Pons (tissue), 1 donor: Measurements from ENCODE around the gene CDC23.
A peak's percentile ranks its signal among the peaks of the same experiment; 100 is the strongest.
"Not testable (repeated sequence)": the region's sequence is repeated elsewhere in the genome, so short reads cannot be mapped to it uniquely, and the experiment has no call there.

Experiments used
- DNase-seq: peaks from one replicate; pipeline ENCODE4 v3.0.0-alpha.2; 2016; ENCODE audit warnings: low spot score

CDC23 gene, protein sequence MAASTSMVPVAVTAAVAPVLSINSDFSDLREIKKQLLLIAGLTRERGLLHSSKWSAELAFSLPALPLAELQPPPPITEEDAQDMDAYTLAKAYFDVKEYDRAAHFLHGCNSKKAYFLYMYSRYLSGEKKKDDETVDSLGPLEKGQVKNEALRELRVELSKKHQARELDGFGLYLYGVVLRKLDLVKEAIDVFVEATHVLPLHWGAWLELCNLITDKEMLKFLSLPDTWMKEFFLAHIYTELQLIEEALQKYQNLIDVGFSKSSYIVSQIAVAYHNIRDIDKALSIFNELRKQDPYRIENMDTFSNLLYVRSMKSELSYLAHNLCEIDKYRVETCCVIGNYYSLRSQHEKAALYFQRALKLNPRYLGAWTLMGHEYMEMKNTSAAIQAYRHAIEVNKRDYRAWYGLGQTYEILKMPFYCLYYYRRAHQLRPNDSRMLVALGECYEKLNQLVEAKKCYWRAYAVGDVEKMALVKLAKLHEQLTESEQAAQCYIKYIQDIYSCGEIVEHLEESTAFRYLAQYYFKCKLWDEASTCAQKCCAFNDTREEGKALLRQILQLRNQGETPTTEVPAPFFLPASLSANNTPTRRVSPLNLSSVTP

DNA sequence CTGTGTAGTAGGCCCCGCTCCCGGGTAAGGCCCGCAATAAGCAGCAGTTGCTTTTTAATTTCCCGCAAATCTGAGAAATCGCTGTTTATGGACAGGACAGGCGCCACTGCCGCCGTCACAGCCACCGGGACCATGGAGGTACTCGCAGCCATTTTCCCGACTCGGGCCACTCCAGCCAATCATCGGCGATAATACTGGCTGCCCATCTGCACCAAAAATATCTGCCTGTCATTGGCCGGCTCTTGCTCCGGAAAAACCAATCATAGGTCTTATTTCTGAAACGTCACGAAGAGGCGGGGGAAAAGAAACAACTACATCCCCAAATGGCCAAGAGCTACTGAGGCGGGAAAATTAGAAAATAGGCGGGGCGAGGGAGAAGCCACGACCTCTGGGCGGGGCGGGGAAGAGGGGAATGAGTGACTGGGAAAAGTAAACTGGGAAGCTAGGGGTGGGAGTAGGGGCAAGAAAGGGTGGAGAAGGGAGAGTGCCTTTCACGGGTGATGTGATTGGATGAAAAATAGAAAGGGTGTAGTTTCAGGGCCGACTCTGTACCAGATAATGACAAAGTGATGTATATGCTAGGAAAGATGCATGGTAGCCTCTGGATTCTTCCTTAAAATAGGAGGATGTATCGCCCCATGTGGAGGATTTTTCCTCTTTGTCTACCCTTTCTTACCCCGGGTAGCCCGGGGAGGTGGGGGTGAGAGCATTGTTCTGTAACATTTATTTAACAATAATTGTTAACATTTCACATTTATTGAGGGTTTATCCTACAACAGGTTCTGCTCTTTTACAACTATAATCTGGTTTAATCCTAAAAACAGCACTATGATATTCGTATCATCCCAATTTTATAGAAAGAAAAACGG is at the start of gene CDC23:
Gene CDC23 (minus strand): TSS at position 163 of the 869 bp plus-strand sequence. CDS start 11 bp downstream, at position 152.
- DNase-seq = peak; percentile 99

DNA sequence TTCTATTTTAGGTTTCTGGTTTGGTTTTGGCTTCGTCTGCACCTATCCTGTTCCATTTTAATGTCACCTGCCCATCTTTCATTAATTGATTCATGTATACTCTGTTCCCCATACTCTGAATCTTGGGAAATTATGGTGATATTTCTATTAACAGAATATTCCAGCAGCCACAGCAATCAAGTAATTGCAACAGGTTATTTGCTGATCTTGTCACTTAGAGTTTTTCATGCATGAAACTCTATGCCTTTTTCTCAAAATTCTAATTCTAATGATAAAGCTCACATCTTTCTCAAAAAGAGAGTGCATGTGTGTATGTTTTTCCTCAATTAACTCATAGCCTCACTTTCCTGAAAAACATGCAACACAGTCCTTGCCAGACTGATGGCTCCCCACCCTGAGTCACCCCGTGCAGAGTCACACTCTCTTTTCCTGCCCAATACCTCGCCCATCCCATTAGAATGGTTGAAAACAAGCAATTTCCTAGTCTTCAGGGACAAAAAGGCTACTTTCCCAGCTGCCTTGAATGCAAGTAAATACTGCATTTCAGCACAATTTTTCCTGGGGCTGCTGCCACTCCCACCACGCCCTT is 45.7 kb upstream of the CDC23 start:
- no peak for DNase-seq

DNA sequence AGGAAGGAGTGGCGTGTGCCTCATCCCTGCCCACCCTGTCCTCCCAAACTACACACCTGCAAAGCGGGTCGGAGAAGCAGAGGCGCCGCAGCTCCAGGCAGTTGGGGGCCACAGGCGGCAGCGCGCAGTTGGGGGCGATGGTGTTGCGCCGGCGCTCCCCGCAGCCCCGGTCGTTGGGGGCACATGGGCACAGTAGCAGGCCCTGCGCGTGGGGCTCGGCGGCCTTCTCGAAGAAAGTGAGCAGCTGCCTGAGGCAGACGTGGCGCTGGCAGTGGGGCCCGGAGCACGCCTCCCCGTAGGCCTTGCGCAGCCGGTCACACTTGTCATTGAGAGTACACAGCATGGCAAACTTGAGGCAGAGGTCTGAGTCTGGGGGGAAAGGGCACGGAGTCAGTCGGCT is 44.5 kb upstream of the CDC23 start:
- no peak for DNase-seq

DNA sequence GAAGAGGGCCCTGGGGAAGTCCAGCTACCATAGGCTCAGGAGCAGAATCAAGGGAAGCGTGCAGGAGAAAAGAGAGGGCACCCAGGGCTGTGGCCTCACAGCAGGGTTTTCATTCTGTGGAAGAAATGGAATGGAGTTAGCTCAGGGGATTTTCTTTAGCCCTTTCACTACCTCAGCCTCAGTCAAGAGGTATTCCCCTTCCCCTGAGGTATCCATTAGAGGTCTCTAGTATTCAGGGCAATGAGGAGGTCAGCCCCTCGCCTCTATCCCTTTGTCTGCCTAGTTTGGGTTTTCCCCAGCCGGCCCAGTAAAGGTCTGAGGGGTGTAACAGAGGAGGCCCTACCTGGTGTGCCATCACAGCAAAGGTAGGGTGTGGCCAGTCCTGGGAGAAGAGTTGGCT is 39.8 kb upstream of the CDC23 start:
- no peak for DNase-seq

DNA sequence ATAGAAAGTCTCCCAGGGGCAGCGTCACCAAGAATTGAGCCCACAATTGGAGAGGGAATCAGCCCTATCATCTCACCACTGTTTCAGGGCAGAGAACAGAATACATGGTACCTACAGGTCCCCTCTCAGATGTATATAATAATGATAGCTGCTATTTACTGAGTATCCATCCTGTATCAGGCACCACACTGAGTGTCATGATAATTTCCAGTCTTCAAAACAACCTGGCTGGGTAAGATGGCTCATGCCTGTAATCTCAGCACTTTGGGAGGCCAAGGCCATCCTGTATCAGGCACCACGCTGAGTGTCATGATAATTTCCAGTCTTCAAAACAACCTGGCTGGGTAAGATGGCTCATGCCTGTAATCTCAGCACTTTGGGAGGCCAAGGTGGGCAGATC is 34.7 kb upstream of the CDC23 start:
- DNase-seq = not testable (repeated sequence)

DNA sequence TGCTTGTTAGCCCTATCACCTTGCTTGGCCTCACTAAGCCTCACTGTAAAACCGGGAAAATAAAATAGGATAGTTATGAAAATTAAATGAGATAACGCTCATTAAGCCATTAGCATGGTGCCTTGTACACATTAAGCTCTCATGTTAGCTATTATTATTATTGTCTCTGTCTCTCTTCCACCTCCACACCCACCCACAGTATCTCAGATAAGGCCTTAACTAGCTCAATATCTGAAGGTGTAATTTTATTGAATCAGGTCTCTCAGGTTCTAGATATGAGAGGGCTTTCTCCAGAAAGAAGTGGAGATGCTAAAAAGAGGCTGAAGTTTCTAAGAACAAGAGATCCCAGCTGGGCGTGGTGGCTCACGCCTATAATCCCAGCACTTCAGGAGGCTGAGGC is 33.7 kb upstream of the CDC23 start:
- no peak for DNase-seq

DNA sequence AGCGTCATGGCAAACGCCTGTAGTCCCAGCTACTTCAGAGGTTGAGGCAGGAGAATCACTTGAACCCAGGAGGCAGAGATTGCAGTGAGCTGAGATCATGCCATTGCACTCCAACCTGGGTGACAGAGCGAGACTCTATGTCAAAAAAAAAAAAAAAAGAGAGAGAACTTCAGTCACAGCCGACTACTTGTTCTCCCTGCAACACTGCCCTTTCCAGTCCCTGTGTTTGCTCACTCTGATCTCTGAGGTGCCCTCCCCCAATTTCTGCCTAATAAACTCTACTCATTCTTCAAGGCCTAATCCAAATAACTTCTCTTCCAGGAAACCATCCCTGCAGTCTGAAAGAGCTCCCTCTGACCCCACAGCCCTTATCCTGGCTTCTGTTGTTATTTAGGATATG is 33.2 kb upstream of the CDC23 start:
- DNase-seq = no peak

DNA sequence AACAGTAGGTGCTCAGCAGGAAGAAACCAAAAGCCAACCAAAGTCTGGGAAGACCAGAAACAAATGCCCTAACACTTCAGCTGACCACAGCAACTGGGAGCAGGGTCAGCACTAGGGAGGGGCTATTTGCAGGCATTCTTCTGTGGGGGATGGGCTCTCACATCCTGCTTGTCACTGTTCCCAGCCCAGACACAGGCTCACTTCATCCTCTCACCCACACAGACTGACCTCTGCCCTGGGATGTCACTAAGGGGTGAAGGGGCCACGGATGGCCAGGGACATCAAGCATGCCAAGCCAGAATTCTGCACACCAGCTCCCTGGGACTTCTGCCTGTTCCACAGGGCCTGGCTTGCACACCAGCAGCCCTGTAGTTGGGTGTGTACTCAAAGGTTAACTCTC is 32.6 kb upstream of the CDC23 start:
- DNase-seq = no peak

DNA sequence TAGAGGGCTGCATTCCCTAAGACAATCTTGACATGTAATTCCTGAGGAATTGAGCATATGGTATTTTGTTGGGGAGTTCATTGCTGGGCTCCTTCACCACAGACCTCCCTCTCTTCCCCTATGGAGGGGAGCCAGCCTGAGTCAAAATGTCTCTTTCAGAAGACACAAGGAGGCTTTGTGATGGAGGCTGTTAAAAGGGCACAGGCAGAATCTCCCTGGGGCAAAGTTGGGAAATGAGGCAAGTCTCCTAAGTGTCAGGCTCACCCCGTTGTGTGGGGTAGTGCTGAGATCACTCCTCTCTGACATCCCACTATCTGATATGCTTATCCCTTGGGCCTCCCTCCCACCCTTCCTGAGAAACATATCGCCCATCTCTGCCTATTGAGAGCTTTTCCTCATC is 30.7 kb upstream of the CDC23 start:
- peak; percentile 49 for DNase-seq

DNA sequence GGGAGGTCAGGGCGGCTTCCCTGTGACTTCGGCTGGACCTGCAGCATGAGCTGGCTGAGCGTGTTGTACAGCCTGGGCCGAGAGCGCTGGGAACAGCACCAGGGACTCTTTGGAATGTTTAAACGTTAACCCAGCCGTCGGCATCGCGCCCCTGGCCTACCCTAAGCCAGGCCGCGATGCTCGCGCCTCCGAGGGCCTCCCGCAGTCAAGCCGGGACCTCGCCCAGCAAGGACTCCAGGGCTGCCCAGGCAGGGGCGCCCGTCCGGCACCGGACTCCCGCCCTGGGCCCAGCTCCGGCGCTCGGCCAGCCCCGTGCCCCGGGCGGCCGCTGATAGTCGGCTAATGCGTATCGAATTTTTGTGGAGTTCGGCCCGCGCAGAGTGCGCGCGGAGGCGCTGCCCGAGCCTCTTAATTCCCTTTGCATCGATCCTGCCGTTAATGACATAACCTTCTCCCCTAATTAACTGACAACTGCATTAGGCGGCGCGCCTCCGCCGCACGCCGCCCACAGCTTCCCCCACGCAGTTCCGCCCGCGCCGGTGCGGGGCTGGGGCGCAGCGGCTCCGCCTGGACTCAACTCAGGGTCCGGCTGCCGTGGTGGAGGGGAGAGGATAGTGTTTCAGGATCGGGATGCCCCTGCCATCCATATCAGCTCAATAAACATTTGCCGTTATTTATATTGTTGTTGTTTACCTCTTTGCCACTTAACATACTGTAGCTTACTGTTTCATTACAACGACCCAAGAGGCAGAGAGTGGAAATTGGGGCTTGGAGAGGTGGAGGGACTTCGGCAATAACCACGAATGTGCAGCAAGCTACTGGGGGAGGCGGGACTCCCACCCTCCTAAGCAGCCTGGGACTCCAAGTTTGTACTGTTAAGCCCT is 28.8 kb upstream of the CDC23 start:
- no peak for DNase-seq

DNA sequence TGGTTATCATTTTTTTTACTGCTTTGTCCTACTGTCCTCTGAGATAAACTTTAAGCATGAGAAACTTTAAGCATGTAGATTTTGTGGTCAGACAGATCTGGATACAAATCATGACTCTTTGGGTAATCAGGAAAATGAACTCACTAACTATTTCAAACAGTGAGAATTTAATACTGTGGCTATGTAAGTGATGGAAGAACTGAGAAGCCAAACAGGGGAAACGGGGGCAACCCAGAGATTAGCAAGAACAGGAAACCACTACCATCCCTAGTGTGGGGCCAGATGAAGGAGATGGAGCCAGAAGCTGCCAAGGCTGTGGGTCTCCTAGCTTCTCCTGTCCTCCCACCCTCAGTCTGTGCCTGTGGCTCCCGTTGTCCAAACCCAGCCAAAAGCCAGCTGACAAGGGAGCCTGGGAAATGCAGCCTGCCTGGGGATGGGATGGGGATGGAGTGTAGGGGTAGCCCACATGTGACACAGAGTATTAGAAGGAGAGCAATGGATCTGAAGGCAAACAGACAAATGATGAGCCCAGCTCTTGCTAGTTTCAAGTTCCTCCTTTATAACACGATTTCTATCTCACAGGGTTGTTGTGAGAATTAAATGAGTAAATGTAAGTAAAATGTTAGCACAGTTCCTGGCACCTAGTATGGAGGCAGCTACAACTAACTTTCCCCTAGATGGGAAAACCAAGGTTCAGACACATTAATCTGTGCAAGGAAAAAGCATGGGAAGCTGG is 27.7 kb upstream of the CDC23 start:
- DNase-seq = no peak

DNA sequence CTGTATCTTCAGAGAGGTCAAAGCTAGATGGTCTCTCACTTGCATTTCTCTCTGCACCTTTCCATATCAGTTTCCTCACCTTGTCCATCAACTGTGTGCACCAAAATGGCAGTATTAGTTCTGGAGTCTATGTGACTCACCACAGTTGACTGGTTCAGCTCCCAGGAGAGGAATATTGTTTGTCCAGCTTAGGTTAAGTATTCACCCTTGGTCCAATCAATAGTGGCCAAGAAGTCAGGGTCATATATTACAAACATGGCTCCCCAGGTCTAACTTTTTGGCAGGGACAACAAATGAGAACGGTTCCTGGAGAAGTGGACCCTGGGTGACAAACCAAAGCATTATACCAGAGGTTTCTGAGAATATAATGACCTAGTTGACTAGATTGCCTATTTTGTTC is 24.9 kb upstream of the CDC23 start:
- DNase-seq = no peak

DNA sequence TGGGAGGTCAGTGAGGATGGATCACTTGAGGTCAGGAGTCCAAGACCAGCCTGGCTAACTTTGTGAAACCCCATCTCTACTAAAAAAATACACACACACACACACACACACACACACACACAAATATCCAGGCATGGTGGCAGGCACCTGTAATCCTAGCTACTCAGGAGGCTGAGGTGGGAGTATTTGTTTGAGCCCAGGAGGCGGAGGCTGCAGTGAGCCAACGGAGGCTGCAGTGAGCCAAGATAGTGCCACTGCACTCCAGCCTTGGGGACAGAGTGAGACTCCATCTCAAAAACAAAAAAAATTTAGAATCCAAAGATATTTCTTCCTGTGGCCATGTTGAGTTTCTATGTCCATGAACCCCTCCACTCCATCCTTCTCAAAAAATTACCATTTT is 21.5 kb upstream of the CDC23 start:
- DNase-seq = no peak

DNA sequence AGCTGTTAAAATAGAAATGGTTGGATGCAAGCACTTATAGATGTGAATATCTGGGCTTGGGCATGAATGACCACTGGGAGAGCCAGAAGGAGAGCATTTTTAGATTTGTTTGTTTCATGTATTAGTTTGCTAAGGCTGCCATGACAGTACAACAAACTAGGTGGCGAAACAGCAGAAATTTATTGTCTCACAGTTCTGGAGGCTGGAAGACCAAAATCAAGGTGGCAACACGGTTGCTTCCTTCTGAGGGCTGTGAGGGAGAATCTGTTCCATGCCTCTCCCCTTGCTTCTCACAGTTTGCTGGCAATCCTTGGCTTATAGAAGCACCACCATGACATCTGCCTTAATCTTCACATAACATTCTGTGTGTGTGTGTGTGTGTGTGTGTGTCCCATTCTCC is 20.2 kb upstream of the CDC23 start:
- no peak for DNase-seq

DNA sequence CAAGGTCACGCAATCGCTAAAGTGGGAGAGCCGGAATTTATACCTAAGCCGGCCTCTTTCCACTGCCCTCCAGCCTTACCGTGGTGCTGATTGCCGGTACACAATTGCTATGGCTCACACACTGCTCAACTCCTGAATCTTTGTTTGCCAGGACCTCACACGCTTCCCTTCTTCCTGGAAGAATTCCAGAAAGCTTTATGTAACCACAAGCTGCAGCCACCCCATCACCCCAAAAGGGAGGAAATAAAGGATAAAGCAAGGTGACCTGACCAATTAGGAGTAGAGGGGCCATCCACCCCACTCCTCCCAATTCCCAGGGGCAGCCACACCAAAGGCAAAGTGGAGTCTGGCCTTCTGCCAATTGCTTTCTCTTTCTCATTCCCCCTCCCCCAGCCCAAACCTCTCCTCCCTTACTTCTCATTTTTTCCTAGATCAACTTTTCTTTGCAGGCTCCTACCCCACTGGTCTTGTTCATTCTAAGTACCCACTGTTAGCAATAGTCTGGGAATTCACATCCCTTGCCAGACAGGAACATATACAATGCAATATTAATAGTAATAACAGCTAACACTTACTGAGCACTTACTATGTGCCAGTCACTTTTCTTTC is 18.0 kb upstream of the CDC23 start:
- DNase-seq = no peak

DNA sequence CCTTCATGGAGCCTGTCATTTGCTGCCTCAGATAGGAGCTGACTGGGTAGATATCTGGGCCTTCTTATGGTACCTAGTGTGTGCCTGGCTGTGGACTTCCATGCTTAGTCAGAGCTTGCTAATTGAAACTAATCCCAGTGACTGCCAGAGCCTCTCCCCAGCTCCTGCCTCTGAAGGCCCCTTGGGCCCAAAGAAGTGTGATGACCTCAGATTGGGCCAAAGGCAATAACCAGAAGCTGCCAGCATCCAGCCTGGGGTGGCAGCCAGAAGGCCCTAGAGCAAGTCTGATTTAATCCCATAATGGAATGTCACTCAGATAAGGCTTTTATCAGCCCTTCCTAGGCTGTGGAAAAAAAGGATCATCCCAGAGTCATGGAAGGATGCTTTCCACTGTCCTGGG is 17.1 kb upstream of the CDC23 start:
- DNase-seq = no peak

DNA sequence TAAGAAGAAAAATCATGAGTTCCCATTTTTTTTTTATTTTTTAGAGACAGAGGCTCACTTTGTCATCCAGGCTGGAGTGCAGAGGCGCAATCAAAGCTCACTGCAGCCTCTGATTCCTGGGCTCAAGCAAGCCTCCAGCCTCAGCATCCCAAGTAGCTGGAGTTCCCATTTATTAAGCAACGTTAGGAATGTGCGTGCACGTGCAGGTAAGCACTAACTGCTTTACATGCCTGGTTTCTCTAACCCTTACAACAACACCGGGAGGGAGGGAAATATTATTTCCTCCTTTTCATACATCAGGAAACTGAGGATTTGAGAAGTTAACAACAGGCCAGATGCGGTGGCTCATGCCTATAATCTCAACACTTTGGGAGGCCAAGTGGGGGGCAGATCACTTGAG is 16.3 kb upstream of the CDC23 start:
- DNase-seq = no peak

DNA sequence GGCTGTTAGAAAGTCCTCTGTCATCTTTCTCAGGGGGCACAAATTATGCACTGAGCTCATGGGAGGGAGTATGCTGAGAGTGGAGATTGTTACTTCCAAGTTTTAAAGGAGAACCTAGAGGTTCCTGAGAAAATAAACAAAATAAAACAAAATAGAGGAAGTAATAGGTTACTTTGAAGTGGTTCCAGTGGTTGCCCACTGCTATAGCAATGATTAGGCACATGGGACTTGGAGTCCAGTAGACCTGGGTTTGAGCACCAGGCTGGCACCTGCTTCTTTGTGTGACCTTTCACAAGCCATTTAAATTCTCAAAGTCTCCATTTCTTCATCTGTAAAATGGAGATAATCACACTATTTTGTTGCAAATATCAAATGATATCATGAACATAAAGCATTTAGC is 13.8 kb upstream of the CDC23 start:
- no peak for DNase-seq

DNA sequence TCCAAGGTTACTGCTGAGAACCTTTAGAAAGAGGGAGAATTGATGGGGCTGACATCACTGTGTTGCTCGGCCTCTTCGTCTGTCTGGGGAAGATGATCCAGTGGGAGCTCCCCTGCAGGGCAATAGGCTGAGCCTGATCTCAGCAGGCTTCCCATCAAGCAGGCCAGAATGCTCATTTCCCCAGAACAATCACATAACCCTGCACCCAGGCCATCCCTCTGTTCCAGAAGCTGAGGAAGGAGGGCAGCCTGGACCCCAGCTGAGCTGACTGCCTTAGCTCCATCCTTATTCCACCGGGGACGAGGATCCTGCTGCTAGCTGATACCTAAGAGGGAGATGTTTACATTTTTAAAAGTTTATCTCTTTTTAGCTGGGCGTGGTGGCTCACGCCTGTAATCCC is 11.6 kb upstream of the CDC23 start:
- DNase-seq = no peak

DNA sequence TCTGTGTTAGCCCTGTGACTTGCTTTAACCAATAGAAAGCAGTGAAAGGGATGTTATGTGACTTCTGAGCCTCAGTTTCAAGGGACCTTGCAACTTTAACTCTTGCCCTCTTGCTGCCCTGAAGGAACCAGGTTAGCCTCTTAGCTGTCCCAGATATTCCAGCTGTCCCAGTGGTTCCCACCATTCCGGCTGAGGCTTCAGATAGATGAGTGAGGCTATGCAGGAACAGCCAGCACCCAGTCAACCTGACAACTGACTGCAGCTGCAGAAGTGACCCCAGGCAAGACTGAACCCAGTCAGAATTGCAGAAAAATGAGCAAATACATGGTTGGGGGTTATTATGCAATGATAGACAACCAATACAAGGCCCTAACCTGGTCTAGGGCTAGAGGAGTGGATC is 10.4 kb upstream of the CDC23 start:
- no peak for DNase-seq
